ENCODE results near the gene CCDC137.

The CCDC137 gene

DNA sequence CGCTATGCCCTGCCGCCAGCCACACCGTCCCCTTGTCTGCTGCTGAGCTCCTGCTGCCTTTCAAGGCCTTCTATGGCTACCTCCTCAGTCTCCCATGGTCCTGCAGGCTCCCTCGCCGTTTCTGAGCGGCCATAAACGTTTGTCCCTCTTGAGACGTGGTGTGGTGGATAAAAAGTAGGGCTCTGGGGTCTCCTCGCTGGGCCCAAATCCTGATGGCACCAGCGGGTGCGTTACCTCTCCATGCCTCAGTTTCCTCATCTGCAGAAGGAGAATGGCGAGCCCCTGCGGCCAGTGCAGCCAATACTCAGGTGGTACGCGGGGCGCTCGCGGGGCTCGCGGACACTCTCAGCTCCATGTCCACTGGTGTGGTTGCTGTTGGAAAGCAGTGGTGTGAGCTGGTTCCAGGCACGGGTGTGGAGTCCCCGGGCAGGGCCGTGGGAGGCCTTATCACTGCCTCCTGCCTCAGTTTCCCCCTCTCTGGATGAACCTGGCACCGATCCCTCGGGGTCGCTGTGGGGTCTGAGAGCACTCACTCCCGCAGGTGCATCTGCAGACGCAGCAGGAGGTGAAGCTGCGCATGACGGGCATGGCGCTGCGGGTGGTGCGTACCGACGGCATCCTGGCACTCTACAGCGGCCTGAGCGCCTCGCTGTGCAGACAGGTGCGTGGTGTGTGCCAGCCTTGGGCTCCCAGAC lies 48.0 kb downstream of the CCDC137 start:
- DNase-seq (ENCODE audit: extremely low read depth in 1 of 2, low read depth in 1 of 2) = no peak

DNA sequence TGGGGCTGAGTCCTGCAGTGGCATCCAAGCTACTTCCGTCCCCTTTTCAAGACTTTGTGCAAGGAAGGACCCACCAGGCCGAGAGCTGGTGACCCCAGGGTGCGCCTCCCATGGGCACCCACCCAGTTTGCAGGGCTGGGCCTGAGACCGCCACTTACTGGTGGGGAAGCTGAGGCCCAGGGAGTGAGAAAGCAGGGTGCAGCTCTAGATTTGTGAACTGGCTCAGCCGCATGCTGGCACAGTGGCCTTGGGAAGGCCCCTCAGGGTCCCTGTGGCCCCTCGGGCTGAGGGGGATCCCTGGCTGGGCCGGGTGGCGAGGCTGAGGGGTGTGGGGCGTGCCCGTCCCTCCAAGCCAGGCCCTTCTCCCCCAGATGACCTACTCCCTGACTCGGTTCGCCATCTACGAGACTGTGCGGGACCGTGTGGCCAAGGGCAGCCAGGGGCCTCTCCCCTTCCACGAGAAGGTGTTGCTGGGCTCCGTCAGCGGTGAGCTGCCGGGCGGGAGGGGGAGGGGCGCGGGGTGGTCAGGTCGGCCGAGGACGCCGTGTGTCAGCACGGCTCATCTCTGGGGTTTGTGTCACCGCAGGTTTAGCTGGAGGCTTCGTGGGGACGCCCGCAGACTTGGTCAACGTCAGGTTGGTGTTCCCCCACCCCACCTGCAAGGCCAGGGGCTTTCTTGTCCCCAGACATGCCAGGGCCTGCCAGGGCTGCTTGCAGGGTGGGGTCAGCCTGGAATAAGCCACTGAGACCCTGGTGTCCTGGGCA lies 48.8 kb downstream of the CCDC137 start:
- DNase-seq (ENCODE audit: extremely low read depth in 1 of 2, low read depth in 1 of 2) = no peak

DNA sequence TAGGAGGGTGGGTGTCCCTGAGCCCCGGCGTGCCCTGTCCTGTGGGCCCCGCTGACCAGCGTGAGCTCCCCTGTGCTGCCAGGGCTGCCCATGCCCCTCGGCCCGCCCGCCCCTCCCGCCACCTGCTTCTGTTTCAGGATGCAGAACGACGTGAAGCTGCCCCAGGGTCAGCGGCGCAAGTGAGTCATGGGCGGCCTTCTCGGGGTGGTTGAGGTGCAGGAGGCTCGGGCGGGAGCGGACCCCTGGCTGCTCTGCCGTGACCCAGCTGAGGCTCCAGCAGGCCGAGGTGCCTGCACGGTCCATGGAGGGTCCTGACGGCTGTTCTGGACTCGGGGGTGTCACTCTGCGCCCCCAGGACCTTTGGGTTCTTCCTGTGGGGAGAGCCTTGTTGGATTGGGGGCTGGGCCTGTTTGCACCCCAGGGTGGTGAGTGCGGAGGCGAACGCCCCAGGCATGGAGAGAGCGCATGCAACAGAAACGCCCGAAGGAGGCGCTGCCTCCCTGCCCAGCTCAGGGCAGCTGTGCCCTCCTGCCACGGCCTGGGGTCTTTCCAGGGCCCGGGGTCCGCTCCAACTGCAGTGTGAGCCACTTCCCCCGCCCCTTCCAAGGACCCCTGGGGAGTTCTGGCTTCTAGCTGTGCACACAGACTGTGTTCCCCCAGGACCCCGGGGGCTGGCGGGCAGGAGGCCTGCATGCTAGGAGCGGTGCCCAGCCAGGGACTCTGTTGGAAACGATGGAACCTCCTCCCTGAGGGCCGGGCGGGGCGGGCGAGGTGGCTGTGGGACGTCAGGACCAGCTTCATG lies 49.5 kb downstream of the CCDC137 start:
- no peak for DNase-seq (ENCODE audit: extremely low read depth in 1 of 2, low read depth in 1 of 2)

DNA sequence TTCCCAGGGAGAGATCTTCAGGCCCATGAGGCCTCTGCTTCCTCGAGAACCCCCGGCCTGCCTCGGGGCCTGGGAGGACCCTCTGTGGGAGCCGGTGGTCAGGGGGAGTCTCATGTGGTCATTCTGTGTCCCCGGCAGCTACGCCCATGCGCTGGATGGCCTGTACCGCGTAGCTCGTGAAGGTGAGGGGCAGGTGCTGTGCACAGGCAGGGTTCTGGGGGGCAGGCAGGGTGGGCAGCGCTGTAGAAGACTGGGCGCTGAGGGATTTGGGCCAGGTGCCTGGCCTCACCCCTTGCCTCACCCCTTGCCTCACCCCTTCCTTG lies 50.1 kb downstream of the CCDC137 start:
- DNase-seq (ENCODE audit: extremely low read depth in 1 of 2, low read depth in 1 of 2) = no peak

DNA sequence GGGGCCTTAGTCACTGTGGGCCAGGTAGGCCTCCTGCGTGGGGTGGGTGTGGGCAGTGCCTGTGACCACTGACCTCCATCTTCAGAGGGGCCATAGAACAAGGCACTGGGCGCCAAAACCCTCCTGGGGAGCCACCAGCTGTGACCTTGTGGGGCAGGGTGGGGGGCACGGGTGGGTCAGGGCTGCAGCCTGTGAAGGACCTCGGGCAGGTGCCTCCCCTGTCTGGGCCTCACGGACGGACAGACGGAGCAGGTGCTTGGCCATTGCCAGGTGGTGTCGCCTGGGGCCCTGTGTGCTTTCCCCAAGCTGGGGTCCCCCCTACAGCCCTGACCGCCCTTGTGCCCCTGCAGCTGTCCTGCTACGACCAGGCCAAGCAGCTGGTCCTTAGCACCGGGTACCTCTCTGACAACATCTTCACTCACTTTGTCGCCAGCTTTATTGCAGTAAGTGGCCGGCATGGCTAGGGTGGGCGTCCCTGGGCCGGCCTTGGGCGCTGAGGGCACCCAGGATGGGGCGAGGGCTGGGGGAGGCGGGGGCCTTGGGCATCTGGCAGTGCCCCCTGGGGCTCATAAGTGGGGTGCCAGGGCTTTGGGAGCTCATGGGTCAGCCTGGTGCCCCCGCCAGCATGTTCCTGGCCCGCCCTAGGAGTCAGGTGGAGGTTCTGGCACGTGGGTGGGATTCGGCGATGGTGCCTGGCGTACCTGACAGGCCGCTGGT lies 50.7 kb downstream of the CCDC137 start:
- DNase-seq (ENCODE audit: extremely low read depth in 1 of 2, low read depth in 1 of 2) = no peak

DNA sequence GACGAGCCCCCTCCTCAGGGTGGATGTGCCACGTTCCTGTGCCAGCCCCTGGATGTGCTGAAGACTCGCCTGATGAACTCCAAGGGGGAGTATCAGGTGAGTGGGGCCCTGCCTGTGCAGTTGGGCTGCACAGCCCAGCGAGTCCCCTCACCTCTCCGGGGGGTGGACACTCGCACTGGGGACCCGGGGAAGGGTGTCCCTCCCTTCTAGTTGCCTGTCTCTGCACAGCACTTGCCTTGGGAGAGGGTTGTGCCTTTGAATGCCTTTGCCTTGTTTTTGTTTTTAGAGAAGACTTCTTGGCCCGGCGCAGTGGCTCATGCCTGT lies 51.2 kb downstream of the CCDC137 start:
- no peak for DNase-seq (ENCODE audit: extremely low read depth in 1 of 2, low read depth in 1 of 2)

DNA sequence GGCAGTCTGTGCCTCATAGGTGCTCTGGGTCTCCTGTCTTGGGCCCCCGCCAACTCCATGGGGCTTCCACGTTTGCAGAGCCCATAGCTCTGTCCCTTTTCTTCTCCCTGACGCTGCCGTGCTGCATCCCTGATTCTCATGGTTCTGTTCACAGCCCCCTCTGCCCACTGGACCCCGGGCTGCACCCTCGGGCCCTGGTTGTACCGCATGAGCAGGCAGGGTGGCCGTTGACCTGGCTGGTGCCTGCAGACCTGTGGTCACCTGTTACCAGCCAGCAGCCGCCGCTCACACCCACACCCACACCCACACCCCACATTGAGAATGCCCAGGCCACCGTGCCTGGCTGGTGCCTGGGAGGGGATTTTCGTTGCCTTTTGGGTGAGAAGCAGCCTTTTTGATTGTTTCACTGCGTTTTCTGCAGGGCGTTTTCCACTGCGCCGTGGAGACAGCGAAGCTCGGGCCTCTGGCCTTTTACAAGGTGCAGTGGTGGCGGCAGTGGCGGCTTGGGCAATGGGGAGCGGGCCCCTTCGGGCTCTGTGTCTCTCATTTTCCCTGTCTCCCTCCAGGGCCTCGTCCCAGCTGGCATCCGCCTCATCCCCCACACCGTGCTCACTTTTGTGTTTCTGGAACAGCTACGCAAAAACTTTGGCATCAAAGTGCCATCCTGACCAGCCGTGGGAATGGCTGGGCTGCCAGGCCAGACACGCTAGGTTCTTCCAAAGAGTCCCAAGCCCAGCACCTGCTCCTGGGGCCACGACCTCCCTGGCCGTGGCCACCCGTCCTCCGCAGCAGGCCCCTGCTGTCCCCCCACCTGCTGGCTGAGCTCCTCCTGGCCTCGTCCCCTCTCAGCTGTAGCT lies 53.1 kb downstream of the CCDC137 start:
- no peak for DNase-seq (ENCODE audit: extremely low read depth in 1 of 2, low read depth in 1 of 2)

DNA sequence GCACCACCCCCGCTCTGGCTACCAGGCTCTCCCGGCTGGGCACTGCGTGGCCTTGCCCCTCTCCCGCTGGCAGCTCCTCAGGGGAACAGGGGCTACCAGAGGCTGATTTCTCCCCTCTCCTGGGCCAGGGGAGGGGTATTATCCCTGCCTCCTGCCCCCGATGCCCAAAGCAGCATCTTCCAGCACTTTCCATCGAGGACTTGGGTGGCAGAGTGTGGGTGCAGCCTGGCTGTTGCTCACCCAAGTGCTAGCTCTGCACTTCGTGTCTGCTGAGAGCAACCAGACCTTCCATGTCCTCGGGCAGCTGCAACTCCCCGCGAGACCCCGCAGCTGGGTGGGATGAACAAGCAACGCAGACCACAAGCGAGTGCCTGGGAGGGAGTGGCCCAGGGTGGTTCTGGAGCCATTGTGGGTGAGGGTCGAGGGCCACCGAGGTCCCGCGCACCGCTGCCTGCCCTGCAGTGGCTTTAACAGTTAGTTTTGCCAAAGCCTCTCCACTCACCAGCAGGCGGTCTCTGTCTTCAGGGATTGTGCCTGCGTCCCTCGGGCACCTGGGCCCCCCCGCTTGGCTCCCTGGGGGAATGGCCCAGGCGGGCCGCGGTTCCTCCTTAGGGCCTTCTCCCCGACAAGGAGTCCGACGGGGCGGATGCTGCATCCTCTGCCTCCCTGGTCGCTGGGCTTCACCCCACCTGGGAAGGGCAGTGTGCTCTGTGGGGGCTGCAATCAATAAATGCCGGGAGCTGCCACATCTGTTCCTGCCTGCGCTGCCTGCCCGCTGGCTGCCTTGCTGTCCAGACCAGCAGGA lies 53.9 kb downstream of the CCDC137 start:
- DNase-seq (ENCODE audit: extremely low read depth in 1 of 2, low read depth in 1 of 2) = no peak

DNA sequence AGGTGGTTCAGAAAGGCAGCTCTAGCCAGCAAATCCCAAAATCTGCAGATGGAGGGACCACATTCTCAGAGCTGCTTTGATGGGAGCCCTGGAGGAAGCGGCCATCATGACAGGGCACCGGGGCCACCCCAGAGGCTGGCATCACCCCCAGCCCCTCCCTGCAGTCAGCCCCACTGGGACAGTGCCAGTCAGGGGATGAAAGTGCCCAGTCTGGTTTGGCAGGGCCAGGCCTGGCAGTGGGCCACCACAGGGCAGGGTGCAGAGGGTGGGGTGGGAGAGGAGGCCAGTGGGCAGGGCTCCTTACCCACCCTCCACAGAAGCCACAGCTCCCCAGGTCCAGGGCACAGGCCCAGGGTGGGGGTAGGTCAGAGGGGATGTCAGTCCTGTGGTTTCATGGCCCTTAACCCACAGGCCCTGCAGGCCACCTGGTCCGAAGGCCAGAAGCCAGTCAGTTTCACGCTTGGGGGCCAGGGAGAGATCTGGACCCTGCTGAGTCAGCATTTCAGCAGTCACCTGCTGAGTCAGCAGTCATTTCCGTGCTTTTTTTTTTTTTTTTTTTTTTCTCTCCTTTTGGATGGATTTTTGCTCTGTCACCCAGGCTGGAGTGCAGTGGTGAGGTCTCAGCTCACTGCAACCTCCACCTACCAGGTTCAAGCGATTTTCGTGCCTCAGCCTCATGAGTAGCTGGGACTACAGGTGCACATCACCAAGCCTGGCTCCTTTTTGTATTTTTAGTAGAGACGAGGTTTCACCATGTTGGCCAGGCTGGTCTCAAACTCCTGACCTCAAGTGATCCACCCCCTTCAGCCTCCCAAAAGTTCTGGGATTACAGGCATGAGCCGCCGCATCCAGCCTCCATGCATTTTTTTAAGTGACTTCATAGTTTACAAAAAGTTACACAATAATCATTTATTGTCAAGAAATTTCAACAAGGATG lies 55.9 kb downstream of the CCDC137 start:
- DNase-seq (ENCODE audit: extremely low read depth in 1 of 2, low read depth in 1 of 2) = no peak

All from stimulated activated CD8-positive, alpha-beta memory T cell treated with anti-CD3 and anti-CD28 coated beads, Interleukin-7, amount 100 ng/mL, for 48 hours (primary cell).